Endodermal cell (in vitro differentiated cells): Measurements from ENCODE around the gene HLCS. TPM values are rescaled to one million over a fixed set of nuclear protein-coding genes. Genes with fewer than 3 reads are reported as not detected.

ENCODE experiments used
- DNase-seq: peaks from one replicate; pipeline ENCODE4 v3.0.0-alpha.2; 2017
- H3K27ac ChIP-seq: 2 replicates; pipeline ENCODE4 v1.5.1; 2013; ENCODE audit warnings: mild to moderate bottlenecking, low read depth, low read length, moderate library complexity
- H3K27me3 ChIP-seq: 2 replicates; pipeline ENCODE4 v1.6.1; 2013; ENCODE audit warnings: mild to moderate bottlenecking, low read length, moderate library complexity; ENCODE audit not compliant: insufficient read depth, control insufficient read depth, poor library complexity, severe bottlenecking
- H3K36me3 ChIP-seq: 2 replicates; pipeline ENCODE4 v1.7.0; 2013; ENCODE audit warnings: mild to moderate bottlenecking, low read length, moderate library complexity; ENCODE audit not compliant: control insufficient read depth, insufficient read depth
- H3K4me1 ChIP-seq: one replicate; pipeline ENCODE4 v1.7.0; 2013; ENCODE audit warnings: low read length; ENCODE audit not compliant: control insufficient read depth, insufficient read depth
- H3K4me3 ChIP-seq: 2 replicates; pipeline ENCODE4 v1.5.1; 2013; ENCODE audit warnings: mild to moderate bottlenecking, low read length, moderate library complexity
- H3K9ac ChIP-seq: 2 replicates; pipeline ENCODE4 v1.6.1; 2013; ENCODE audit warnings: mild to moderate bottlenecking, low read length, moderate library complexity; ENCODE audit not compliant: poor library complexity, severe bottlenecking; ENCODE audit errors: extremely low read depth
- H3K9me3 ChIP-seq: 2 replicates; pipeline ENCODE4 v1.6.1; 2013; ENCODE audit warnings: mild to moderate bottlenecking, low read length, moderate library complexity; ENCODE audit not compliant: control insufficient read depth
- H3K27ac Mint-ChIP-seq: 2 replicates; pipeline ENCODE4 v1.8.0; 2020; ENCODE audit warnings: mixed read lengths
- H3K27me3 Mint-ChIP-seq: 2 replicates; pipeline ENCODE4 v1.8.0; 2021; ENCODE audit warnings: mild to moderate bottlenecking, mixed read lengths; ENCODE audit not compliant: insufficient read depth
- H3K36me3 Mint-ChIP-seq: 2 replicates; pipeline ENCODE4 v1.8.0; 2020; ENCODE audit warnings: low read depth, mixed read lengths
- H3K4me1 Mint-ChIP-seq: 2 replicates; pipeline ENCODE4 v1.8.0; 2020; ENCODE audit warnings: mixed read lengths
- H3K4me3 Mint-ChIP-seq: 2 replicates; pipeline ENCODE4 v1.8.0; 2020; ENCODE audit warnings: mild to moderate bottlenecking, moderate library complexity, mixed read lengths
- H3K9me3 Mint-ChIP-seq: 2 replicates; pipeline ENCODE4 v1.8.0; 2020; ENCODE audit warnings: mild to moderate bottlenecking, mixed read lengths
- WGBS, 2 experiments: methylation state at CpG; one replicate each; pipeline versions ENCODE4 v1.1.5 to v1.1.7; 2013; ENCODE audit warnings: missing lambda C conversion rate in 2 of 2, mixed read lengths in 1 of 2; ENCODE audit not compliant: insufficient coverage in 1 of 2, insufficient read length in 1 of 2; 5-methylcytosine and 5-hydroxymethylcytosine counted together
- total RNA-seq, 2 donors: library from RNA; stranded (reverse); fragmentation: NEBNext Ultra II Directional in 1 of 2; extraction: Animal tissue kit (Norgen Biotek cat#: 25700) in 1 of 2; gene quantifications; 2 replicates in 1 of 2; 3 replicates in 1 of 2; pipeline ENCODE4 v1.2.1, GENCODE V29; 2021
- TF ChIP-seq, protein P1 (sequence below): fragments of 200-600 bp; sonication (generic); conservative IDR thresholded peaks from 2 replicates; pipeline ENCODE4 v1.5.0; 2021; ENCODE audit warnings: antibody characterized with exemption, mild to moderate bottlenecking

The HLCS gene
- total RNA-seq, 2 donors from 2014 or later = 25.0 to 30.1 TPM

DNA sequence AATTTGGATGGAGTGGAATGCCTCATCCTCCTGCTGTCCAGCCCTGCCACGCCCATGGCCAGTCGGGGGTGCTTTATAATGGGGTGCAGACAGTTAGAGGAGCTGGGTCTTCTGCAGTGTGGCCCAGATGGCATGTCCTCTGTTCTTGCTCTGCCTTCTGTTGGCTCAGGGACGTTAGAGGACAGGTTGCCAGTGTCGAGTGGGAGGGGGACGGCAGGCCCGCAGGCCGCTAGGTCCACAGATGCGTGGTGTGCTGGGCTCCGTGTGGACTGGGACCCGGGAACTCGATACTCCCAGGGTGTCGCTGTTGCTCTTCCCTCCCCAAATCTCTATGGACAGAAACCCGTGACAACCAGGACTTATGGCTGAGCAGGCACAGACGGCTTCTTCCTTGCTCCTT lies 234.3 kb downstream of the HLCS start:
- H3K27ac Mint-ChIP-seq = no peak overlapping the region
- H3K27me3 ChIP-seq = peaks cover 15% of the 10 kb centered on the region
- H3K9ac ChIP-seq = no peak overlapping the region
- no peaks in the 10 kb centered on the region for H3K4me1 ChIP-seq
- H3K36me3 ChIP-seq = no peaks in the 10 kb centered on the region
- H3K9me3 ChIP-seq = no peaks in the 10 kb centered on the region
- 85 to 94% methylated on average over 10 to 14 of the region's 14 CpGs for WGBS, 2 experiments
- no peak overlapping the region for H3K4me3 Mint-ChIP-seq
- H3K36me3 Mint-ChIP-seq = no peaks in the 10 kb centered on the region
- H3K4me3 ChIP-seq = no peak overlapping the region
- peaks cover 4% of the 10 kb centered on the region for H3K4me1 Mint-ChIP-seq
- H3K27me3 Mint-ChIP-seq = peaks cover 70% of the 10 kb centered on the region
- peaks cover 2% of the 10 kb centered on the region for H3K9me3 Mint-ChIP-seq
- H3K27ac ChIP-seq = no peak overlapping the region
- DNase-seq = no peak
- TF ChIP-seq, protein P1, sequence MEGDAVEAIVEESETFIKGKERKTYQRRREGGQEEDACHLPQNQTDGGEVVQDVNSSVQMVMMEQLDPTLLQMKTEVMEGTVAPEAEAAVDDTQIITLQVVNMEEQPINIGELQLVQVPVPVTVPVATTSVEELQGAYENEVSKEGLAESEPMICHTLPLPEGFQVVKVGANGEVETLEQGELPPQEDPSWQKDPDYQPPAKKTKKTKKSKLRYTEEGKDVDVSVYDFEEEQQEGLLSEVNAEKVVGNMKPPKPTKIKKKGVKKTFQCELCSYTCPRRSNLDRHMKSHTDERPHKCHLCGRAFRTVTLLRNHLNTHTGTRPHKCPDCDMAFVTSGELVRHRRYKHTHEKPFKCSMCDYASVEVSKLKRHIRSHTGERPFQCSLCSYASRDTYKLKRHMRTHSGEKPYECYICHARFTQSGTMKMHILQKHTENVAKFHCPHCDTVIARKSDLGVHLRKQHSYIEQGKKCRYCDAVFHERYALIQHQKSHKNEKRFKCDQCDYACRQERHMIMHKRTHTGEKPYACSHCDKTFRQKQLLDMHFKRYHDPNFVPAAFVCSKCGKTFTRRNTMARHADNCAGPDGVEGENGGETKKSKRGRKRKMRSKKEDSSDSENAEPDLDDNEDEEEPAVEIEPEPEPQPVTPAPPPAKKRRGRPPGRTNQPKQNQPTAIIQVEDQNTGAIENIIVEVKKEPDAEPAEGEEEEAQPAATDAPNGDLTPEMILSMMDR = no peak

DNA sequence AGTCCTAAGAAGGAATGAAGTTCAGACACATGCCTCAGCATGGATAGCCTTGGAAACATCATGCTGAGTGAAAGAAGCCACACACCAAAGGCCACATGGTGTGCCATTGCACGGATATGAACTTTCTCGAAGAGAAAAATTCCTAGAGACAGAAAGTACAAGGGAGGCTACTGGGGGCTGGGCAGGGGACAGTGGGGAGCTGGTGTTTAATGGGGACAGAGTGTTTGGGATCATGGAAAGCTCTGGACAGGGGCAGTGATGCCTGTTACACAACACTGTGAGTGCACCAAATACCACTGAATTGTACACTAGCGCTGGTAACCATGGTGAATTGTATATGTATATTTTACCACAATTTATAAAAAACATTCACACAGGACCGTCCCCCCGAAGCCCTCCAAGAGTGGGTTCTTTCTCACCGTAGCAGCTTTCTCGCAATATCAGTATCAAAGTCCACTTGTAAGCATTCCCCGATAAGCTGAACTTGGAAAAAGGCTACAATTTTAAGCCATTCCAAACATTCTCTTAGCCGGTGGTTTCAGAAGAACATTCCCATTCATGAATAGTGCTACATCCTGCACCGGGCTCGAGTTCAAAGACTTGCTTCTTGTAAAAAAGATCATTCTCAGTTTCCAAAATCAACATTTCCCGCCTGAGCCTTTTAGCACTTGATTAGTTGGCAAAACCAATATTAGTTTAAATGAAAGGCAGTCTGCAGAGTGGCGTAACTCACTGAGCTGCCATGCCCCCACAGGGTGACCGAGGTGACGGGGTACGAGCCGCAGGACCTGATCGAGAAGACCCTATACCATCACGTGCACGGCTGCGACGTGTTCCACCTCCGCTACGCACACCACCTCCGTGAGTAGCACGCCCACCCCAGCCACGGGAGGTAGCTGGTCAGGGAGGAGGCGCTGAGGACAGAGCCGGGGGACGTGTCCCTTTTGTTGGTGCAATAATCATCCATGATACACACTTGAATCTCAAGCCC lies 235.9 kb downstream of the HLCS start:
- Histone ChIP-seq H3K9me3 (no peaks in the 10 kb centered on the region), H3K4me1 (no peaks in the 10 kb centered on the region), H3K27ac (no peak overlapping the region), H3K36me3 (no peaks in the 10 kb centered on the region), H3K9ac (no peak overlapping the region), H3K4me3 (no peak overlapping the region), H3K27me3 (peaks cover 15% of the 10 kb centered on the region)
- no peak overlapping the region for H3K4me3 Mint-ChIP-seq
- DNase-seq = peak; percentile 9
- no peak overlapping the region for H3K27ac Mint-ChIP-seq
- peaks cover 4% of the 10 kb centered on the region for H3K4me1 Mint-ChIP-seq
- H3K27me3 Mint-ChIP-seq = peaks cover 68% of the 10 kb centered on the region
- whole genome bisulfite sequencing, 2 experiments = 88 to 90% methylated on average over 24 to 29 of the region's 30 CpGs
- TF ChIP-seq, protein P1 = no peak
- H3K9me3 Mint-ChIP-seq = peaks cover 2% of the 10 kb centered on the region
- H3K36me3 Mint-ChIP-seq = no peaks in the 10 kb centered on the region

DNA sequence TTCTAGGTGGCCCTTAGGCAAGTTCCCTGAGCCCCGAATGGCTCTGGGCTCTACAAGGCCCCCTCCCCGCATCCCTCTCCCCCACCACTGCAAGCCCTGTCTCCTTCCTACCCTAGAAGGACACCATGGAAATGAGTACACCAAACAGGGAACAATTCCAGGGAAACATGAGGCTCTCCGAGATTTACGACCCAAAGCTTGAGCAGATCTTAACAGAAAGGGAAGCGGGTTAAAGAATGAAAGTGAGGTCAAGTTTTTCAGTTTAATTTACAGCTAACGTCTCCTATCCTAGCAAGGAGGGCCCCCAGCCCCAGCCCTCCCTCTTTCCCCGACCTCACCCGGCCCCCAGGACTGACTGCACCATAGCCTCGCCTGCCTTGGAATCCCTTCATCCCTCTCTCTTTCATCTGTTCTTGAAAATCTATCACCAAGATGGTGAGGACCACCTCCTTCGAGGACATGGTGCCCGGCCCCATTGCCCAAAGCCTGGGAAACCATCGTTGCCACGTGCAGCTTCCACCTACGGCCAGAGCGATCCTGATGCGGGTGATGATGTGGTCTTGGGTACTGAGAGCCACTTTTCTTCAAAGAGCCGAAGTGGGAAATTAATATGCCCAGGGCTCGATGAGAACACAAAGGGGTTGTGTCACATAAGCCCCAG lies 237.0 kb downstream of the HLCS start:
- Mint-ChIP-seq H3K27me3 (peaks cover 62% of the 10 kb centered on the region), H3K36me3 (no peaks in the 10 kb centered on the region), H3K4me1 (peaks cover 4% of the 10 kb centered on the region), H3K9me3 (no peaks in the 10 kb centered on the region), H3K4me3 (no peak overlapping the region), H3K27ac (no peak overlapping the region)
- Histone ChIP-seq H3K27me3 (peaks cover 15% of the 10 kb centered on the region), H3K27ac (no peak overlapping the region), H3K9ac (no peak overlapping the region), H3K9me3 (no peaks in the 10 kb centered on the region), H3K4me3 (no peak overlapping the region), H3K36me3 (no peaks in the 10 kb centered on the region), H3K4me1 (no peaks in the 10 kb centered on the region)
- DNase-seq = peak; percentile 19
- TF ChIP-seq, protein P1 = no peak
- 93 to 96% methylated on average over 14 to 18 of the region's 18 CpGs for WGBS, 2 experiments
